Esophagus (tissue), 2 donors: Measurements from ENCODE around the gene CDRT4. TPM values are rescaled to one million over a fixed set of nuclear protein-coding genes. Genes with fewer than 3 reads are reported as not detected.
A peak's percentile ranks its signal among the peaks of the same experiment; 100 is the strongest.

Experiments used
- H3K27ac ChIP-seq, 2 donors: one replicate each; pipeline ENCODE4 v1.5.1; 2013; ENCODE audit warnings: low read depth in 2 of 2, mild to moderate bottlenecking in 2 of 2, inconsistent platforms in 1 of 2, low read length in 1 of 2, moderate library complexity in 1 of 2
- H3K27me3 ChIP-seq, 2 donors: one replicate each; pipeline ENCODE4 v1.6.1; 2013; ENCODE audit warnings: low read length in 2 of 2, control low read depth in 1 of 2, mild to moderate bottlenecking in 1 of 2; ENCODE audit not compliant: insufficient read depth in 2 of 2, control insufficient read depth in 1 of 2
- H3K36me3 ChIP-seq, 2 donors: one replicate each; pipeline ENCODE4 v1.6.1; 2013; ENCODE audit warnings: low read length in 1 of 2; ENCODE audit not compliant: control insufficient read depth in 2 of 2, insufficient read depth in 2 of 2
- H3K4me1 ChIP-seq, 2 donors: one replicate each; pipeline ENCODE4 v1.6.1; 2013; ENCODE audit warnings: low read length in 1 of 2; ENCODE audit not compliant: control insufficient read depth in 2 of 2, insufficient read depth in 2 of 2
- H3K4me3 ChIP-seq, 2 donors: one replicate each; pipeline ENCODE4 v1.5.1; 2013; ENCODE audit warnings: low read length in 2 of 2, mild to moderate bottlenecking in 2 of 2, low read depth in 1 of 2, moderate library complexity in 1 of 2
- H3K9me3 ChIP-seq, 2 donors: one replicate each; pipeline ENCODE4 v1.6.1; 2013; ENCODE audit warnings: mild to moderate bottlenecking in 2 of 2, low read depth in 1 of 2, low read length in 1 of 2, moderate library complexity in 1 of 2; ENCODE audit not compliant: control insufficient read depth in 2 of 2, insufficient read depth in 1 of 2
- WGBS, 2 donors: extraction: QIAGEN DNeasy Blood & Tissue Kit; methylation state at CpG; one replicate each; pipeline ENCODE4 v1.1.7; 2013; 5-methylcytosine and 5-hydroxymethylcytosine counted together
- polyA plus RNA-seq, 2 donors: library from polyadenylated mRNA; stranded (reverse); fragments of 200-250 nt; gene quantifications; one replicate each; pipeline ENCODE4 v1.2.3, GENCODE V29; 2013
- donor health status: healthy with polysubstance abuse.
- donor health status: Bipolar disorder and iron deficiency.

Gene CDRT4
- polyA plus RNA-seq, 2 donors = 2.8 to 11.3 TPM

GRCh38 chr17:15393414-15393813 is 74.0 kb downstream of the CDRT4 start:
- Histone ChIP-seq H3K9me3 (no peaks in the 10 kb centered on the region), H3K27ac (no peak overlapping the region), H3K36me3 (no peaks in the 10 kb centered on the region), H3K4me1 (no peaks in the 10 kb centered on the region), H3K4me3 (no peak overlapping the region), H3K27me3 (no peaks in the 10 kb centered on the region)
- WGBS, 2 donors = 76 to 77% methylated on average over 7 of the region's 7 CpGs

- Histone ChIP-seq H3K4me1 (no peaks in the 10 kb centered on the region), H3K9me3 (no peaks in the 10 kb centered on the region), H3K27ac (peak overlapping the region in 1 of 2 donors; percentile 33), H3K27me3 (no peaks in the 10 kb centered on the region), H3K36me3 (no peaks in the 10 kb centered on the region), H3K4me3 (no peak overlapping the region)
- 32 to 40% methylated on average over 5 of the region's 5 CpGs for WGBS, 2 donors
Measured at GRCh38 chr17:15392326-15392741, 75.1 kb downstream of the CDRT4 start.

- H3K27me3 ChIP-seq = no peaks in the 10 kb centered on the region
- H3K4me1 ChIP-seq = no peaks in the 10 kb centered on the region
- H3K9me3 ChIP-seq = no peaks in the 10 kb centered on the region
- peak overlapping the region in 1 of 2 donors; percentile 28 for H3K27ac ChIP-seq
- no peak overlapping the region for H3K4me3 ChIP-seq
- 70% methylated on average over 8 of the region's 8 CpGs for WGBS, 2 donors
- no peaks in the 10 kb centered on the region for H3K36me3 ChIP-seq
Measured at GRCh38 chr17:15388356-15389041, 78.9 kb downstream of the CDRT4 start.

- WGBS, 2 donors = 81 to 91% methylated on average over 4 of the region's 4 CpGs
Measured at GRCh38 chr17:15386083-15386482, 81.3 kb downstream of the CDRT4 start.

More at GRCh38 chr17:15386083-15386482, 81.3 kb downstream of the CDRT4 start:
- no peak overlapping the region for H3K4me3 ChIP-seq
- no peaks in the 10 kb centered on the region for H3K27me3 ChIP-seq
- H3K4me1 ChIP-seq = no peaks in the 10 kb centered on the region
- no peak overlapping the region for H3K27ac ChIP-seq
- no peaks in the 10 kb centered on the region for H3K36me3 ChIP-seq
- no peaks in the 10 kb centered on the region for H3K9me3 ChIP-seq

Other genes with a start within 250 kb of the CDRT4 start
- gene PMP22, start 202.3 kb downstream of the CDRT4 start, polyA plus RNA-seq = 10 to 100 TPM in 1 of 2 donors, 1 to 10 TPM in 1; 5.7 to 21.2 TPM
- gene TEKT3, start 126.0 kb downstream of the CDRT4 start, polyA plus RNA-seq = under 1 TPM; 0.10 to 0.21 TPM
- gene TVP23C, start 95.9 kb upstream of the CDRT4 start, polyA plus RNA-seq = 1 to 10 TPM; 3.0 to 7.0 TPM
- 10 to 100 TPM in 1 of 2 donors, 1 to 10 TPM in 1; 9.1 to 13.9 TPM for gene FBXW10B, start 152.1 kb upstream of the CDRT4 start, polyA plus RNA-seq
- gene TRIM16, start 216.7 kb upstream of the CDRT4 start, polyA plus RNA-seq = 100 to 1,000 TPM in 1 of 2 donors, 10 to 100 TPM in 1; 72.2 to 140 TPM
- 1 to 10 TPM; 5.4 to 5.8 TPM for gene ZNF286A, start 232.1 kb upstream of the CDRT4 start, polyA plus RNA-seq